Neural cell (in vitro differentiated cells): ENCODE measurements around the gene PTPDC1. TPM values are rescaled to one million over a fixed set of nuclear protein-coding genes. Genes with fewer than 3 reads are reported as not detected.

Experiments used
- H2AFZ ChIP-seq: fragments of 200-600, 300-800 bp; sonication (generic), shearing (Covaris generic); 2 replicates; pipeline ENCODE4 v1.6.0; 2014; ENCODE audit warnings: low read depth, mild to moderate bottlenecking, antibody characterized with exemption, low read length, moderate library complexity
- H3F3A ChIP-seq: fragments of 200-600 bp; shearing (Covaris generic); 2 replicates; pipeline ENCODE4 v1.6.1; 2016; ENCODE audit warnings: mild to moderate bottlenecking, moderate library complexity, mixed read lengths, antibody characterized with exemption, low read length; ENCODE audit not compliant: insufficient read depth, poor library complexity, severe bottlenecking
- H3K27ac ChIP-seq: fragments of 200-600, 300-800 bp; sonication (generic), shearing (Covaris generic); 2 replicates; pipeline ENCODE4 v1.5.1; 2014; ENCODE audit warnings: mild to moderate bottlenecking, low read length, moderate library complexity
- H3K27me3 ChIP-seq: fragments of 300-800, 200-600 bp; sonication (generic), shearing (Covaris generic); 2 replicates; pipeline ENCODE4 v1.6.0; 2014; ENCODE audit warnings: mild to moderate bottlenecking, low read depth, low read length, moderate library complexity; ENCODE audit not compliant: insufficient read depth
- H3K36me3 ChIP-seq: fragments of 300-800, 200-600 bp; sonication (generic), shearing (Covaris generic); 2 replicates; pipeline ENCODE4 v1.5.1; 2014; ENCODE audit warnings: mild to moderate bottlenecking, antibody characterized with exemption, low read length, moderate library complexity; ENCODE audit not compliant: insufficient read depth
- H3K4me2 ChIP-seq: fragments of 300-800, 200-600 bp; sonication (generic), shearing (Covaris generic); 2 replicates; pipeline ENCODE4 v1.6.0; 2014; ENCODE audit warnings: mild to moderate bottlenecking, low read length
- H3K4me3 ChIP-seq: fragments of 300-800, 200-600 bp; sonication (generic), shearing (Covaris generic); 2 replicates; pipeline ENCODE4 v1.5.1; 2014; ENCODE audit warnings: mild to moderate bottlenecking, low read length, moderate library complexity
- H3K79me2 ChIP-seq: fragments of 200-600 bp; shearing (Covaris generic); replicated peaks from 2 replicates; pipeline ENCODE4 v1.6.0; 2014; ENCODE audit warnings: mild to moderate bottlenecking, low read length, moderate library complexity; ENCODE audit not compliant: insufficient read depth
- H3K9ac ChIP-seq: fragments of 300-800, 200-600 bp; sonication (generic), shearing (Covaris generic); 2 replicates; pipeline ENCODE4 v1.6.1; 2016; ENCODE audit warnings: mild to moderate bottlenecking, low read length, mixed read lengths
- H3K9me2 ChIP-seq: fragments of 200-600 bp; shearing (Covaris generic); 2 replicates; pipeline ENCODE4 v1.6.1; 2016; ENCODE audit warnings: mild to moderate bottlenecking, low read length, mixed read lengths; ENCODE audit not compliant: insufficient read depth
- H3K9me3 ChIP-seq: fragments of 200-600, 300-800 bp; sonication (generic), shearing (Covaris generic); 2 replicates; pipeline ENCODE4 v1.6.1; 2016; ENCODE audit warnings: mild to moderate bottlenecking, mixed run types, low read length, moderate library complexity, mixed read lengths
- H4K20me1 ChIP-seq: fragments of 200-600 bp; shearing (Covaris generic); 2 replicates; pipeline ENCODE4 v1.6.1; 2016; ENCODE audit warnings: mild to moderate bottlenecking, mixed run types; ENCODE audit not compliant: insufficient read depth
- EP300 ChIP-seq: fragments of 450-650 bp; conservative IDR thresholded peaks from 2 replicates; pipeline ENCODE4 v1.6.1; 2014; ENCODE audit warnings: antibody characterized with exemption, mild to moderate bottlenecking, moderate library complexity; ENCODE audit not compliant: poor library complexity, severe bottlenecking
- EZH2 ChIP-seq: fragments of 200-600, 300-800 bp; shearing (Covaris generic), sonication (generic); IDR thresholded peaks from 2 replicates; pipeline ENCODE4 v1.6.1; 2014; ENCODE audit warnings: antibody characterized with exemption, low read length, borderline replicate concordance, mild to moderate bottlenecking; ENCODE audit not compliant: insufficient read depth, poor library complexity, severe bottlenecking
- MXI1 ChIP-seq: fragments of 450-650 bp; conservative IDR thresholded peaks from 2 replicates; pipeline ENCODE4 v1.6.1; 2014; ENCODE audit warnings: antibody characterized with exemption, mild to moderate bottlenecking; ENCODE audit not compliant: poor library complexity, severe bottlenecking
- POLR2AphosphoS5 ChIP-seq: IDR thresholded peaks from 2 replicates; pipeline ENCODE4 v1.6.1; 2012
- RAD21 ChIP-seq: fragments of 450-650 bp; conservative IDR thresholded peaks from 2 replicates; pipeline ENCODE4 v1.6.1; 2014; ENCODE audit warnings: antibody characterized with exemption, mild to moderate bottlenecking, moderate library complexity
- SMC3 ChIP-seq: fragments of 450-650 bp; conservative IDR thresholded peaks from 2 replicates; pipeline ENCODE4 v1.6.1; 2014; ENCODE audit warnings: antibody characterized with exemption, mild to moderate bottlenecking, moderate library complexity; ENCODE audit not compliant: poor library complexity
- TAF1 ChIP-seq: IDR thresholded peaks from 2 replicates; pipeline ENCODE4 v1.6.1; 2012; ENCODE audit warnings: low read depth
- polyA plus RNA-seq: library from polyadenylated mRNA; depleted of rRNA; stranded (reverse); fragments of >200 nt; gene quantifications from 2 replicates; pipeline ENCODE4 v1.2.3, GENCODE V29; 2014
- TF ChIP-seq, protein P1 (sequence below): fragments of 450-650 bp; IDR thresholded peaks from 2 replicates; pipeline ENCODE4 v1.5.1; 2014; ENCODE audit warnings: antibody characterized with exemption, mild to moderate bottlenecking, moderate library complexity; ENCODE audit not compliant: poor library complexity, severe bottlenecking
- TF ChIP-seq, protein P2 (sequence below): IDR thresholded peaks from 2 replicates; pipeline ENCODE4 v1.6.1; 2012; ENCODE audit warnings: borderline replicate concordance

PTPDC1 gene
- polyA plus RNA-seq, 1 donor from 2014 or later = 23.7 TPM

DNA sequence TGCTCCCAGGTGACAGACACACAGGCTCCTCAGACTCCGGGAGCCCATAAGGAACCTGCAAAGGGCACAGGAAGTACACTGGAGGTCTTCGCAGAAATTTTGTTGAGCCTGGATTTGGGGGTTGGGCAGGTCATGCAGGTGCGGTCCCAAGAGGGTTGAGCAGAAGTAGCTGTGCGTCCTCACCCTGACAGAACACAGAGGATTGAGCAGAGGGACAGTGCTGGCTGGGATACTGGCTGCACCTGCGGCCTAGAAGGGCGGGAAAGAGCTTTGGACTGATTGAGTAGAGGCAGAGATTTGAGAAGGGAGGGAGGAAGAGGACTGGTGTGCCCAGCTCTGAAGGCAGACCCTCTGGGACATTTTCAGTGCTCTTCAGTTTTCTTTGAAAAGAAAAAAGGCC, 65.4 kb downstream of the PTPDC1 start:
- Histone ChIP-seq H3K27ac (no peak overlapping the region), H3K27me3 (no peaks in the 10 kb centered on the region), H4K20me1 (no peaks in the 10 kb centered on the region), H3K9ac (no peak overlapping the region), H3K79me2 (no peaks in the 10 kb centered on the region), H3K9me3 (no peaks in the 10 kb centered on the region), H3K4me2 (no peak overlapping the region), H2AFZ (no peak overlapping the region), H3F3A (no peaks in the 10 kb centered on the region), H3K36me3 (no peaks in the 10 kb centered on the region), H3K4me3 (no peak overlapping the region), H3K9me2 (no peaks in the 10 kb centered on the region)
- TF ChIP-seq MXI1 (no peak), EZH2 (no peak)
- TF ChIP-seq, protein P1, sequence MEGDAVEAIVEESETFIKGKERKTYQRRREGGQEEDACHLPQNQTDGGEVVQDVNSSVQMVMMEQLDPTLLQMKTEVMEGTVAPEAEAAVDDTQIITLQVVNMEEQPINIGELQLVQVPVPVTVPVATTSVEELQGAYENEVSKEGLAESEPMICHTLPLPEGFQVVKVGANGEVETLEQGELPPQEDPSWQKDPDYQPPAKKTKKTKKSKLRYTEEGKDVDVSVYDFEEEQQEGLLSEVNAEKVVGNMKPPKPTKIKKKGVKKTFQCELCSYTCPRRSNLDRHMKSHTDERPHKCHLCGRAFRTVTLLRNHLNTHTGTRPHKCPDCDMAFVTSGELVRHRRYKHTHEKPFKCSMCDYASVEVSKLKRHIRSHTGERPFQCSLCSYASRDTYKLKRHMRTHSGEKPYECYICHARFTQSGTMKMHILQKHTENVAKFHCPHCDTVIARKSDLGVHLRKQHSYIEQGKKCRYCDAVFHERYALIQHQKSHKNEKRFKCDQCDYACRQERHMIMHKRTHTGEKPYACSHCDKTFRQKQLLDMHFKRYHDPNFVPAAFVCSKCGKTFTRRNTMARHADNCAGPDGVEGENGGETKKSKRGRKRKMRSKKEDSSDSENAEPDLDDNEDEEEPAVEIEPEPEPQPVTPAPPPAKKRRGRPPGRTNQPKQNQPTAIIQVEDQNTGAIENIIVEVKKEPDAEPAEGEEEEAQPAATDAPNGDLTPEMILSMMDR = no peak

DNA sequence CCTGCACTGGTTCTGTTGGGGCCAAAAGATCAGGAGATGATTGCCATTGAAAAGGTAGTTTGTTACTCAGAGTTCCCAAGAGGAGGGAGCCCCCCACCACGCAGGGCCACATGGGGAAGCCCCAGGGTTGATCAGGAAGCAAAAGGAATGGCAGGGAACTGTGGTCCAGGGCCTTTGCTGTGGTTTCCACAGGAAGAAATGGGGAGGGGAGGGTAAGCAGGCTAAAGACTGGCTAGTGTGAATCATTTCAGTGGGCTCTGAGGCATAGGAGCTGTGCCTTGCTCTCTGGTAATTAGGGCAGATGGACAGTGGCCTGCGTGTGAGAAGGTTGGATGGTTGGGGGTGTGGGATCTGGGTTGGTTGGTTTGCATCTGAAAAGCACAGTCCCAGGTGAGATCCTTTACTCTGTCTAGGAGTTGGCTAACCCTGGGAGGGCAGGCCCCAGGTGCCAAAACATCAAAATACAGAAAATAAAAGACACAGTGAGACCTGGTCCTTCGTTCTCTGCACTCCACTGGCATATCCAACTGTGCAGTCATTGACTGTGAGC, 66.1 kb downstream of the PTPDC1 start:
- Histone ChIP-seq H2AFZ (no peak overlapping the region), H3K9ac (no peak overlapping the region), H4K20me1 (no peaks in the 10 kb centered on the region), H3K4me2 (no peak overlapping the region), H3K9me2 (no peaks in the 10 kb centered on the region), H3K27me3 (no peaks in the 10 kb centered on the region), H3K79me2 (no peaks in the 10 kb centered on the region), H3K36me3 (no peaks in the 10 kb centered on the region), H3F3A (no peaks in the 10 kb centered on the region), H3K9me3 (no peaks in the 10 kb centered on the region), H3K27ac (no peak overlapping the region), H3K4me3 (no peak overlapping the region)
- TF ChIP-seq EP300 (no peak), MXI1 (no peak), SMC3 (no peak), POLR2AphosphoS5 (no peak), RAD21 (no peak), EZH2 (no peak), TAF1 (no peak)
- TF ChIP-seq, protein P1 = no peak
- TF ChIP-seq, protein P2, sequence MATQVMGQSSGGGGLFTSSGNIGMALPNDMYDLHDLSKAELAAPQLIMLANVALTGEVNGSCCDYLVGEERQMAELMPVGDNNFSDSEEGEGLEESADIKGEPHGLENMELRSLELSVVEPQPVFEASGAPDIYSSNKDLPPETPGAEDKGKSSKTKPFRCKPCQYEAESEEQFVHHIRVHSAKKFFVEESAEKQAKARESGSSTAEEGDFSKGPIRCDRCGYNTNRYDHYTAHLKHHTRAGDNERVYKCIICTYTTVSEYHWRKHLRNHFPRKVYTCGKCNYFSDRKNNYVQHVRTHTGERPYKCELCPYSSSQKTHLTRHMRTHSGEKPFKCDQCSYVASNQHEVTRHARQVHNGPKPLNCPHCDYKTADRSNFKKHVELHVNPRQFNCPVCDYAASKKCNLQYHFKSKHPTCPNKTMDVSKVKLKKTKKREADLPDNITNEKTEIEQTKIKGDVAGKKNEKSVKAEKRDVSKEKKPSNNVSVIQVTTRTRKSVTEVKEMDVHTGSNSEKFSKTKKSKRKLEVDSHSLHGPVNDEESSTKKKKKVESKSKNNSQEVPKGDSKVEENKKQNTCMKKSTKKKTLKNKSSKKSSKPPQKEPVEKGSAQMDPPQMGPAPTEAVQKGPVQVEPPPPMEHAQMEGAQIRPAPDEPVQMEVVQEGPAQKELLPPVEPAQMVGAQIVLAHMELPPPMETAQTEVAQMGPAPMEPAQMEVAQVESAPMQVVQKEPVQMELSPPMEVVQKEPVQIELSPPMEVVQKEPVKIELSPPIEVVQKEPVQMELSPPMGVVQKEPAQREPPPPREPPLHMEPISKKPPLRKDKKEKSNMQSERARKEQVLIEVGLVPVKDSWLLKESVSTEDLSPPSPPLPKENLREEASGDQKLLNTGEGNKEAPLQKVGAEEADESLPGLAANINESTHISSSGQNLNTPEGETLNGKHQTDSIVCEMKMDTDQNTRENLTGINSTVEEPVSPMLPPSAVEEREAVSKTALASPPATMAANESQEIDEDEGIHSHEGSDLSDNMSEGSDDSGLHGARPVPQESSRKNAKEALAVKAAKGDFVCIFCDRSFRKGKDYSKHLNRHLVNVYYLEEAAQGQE = no peak
